ENCODE data around the gene ECEL1.

Gene ECEL1

GRCh38 chr2:232523682-232524597, 36.3 kb upstream of the ECEL1 start:
- peak in 1 of 3 experiments; percentile 19 for DNase-seq (ENCODE audit: low read depth in 2 of 3, low spot score in 2 of 3)

- DNase-seq (ENCODE audit: low read depth in 2 of 3, low spot score in 2 of 3), result no peak
These were observed 35.7 kb upstream of the ECEL1 start for GRCh38 chr2:232523402-232523681.

- DNase-seq (ENCODE audit: low read depth in 2 of 3, low spot score in 2 of 3), result no peak
These were observed 35.2 kb upstream of the ECEL1 start for GRCh38 chr2:232522623-232523401.

- DNase-seq (ENCODE audit: low read depth in 2 of 3, low spot score in 2 of 3), result peak; percentile 32 to 68 (median 66)
These were observed 34.5 kb upstream of the ECEL1 start for GRCh38 chr2:232521959-232522622.

GRCh38 chr2:232521098-232521497, 33.5 kb upstream of the ECEL1 start:
- no peak for DNase-seq (ENCODE audit: low read depth in 2 of 3, low spot score in 2 of 3)

GRCh38 chr2:232520489-232520888, 32.9 kb upstream of the ECEL1 start:
- DNase-seq (ENCODE audit: low read depth in 2 of 3, low spot score in 2 of 3), result no peak

GRCh38 chr2:232519581-232520438, 32.2 kb upstream of the ECEL1 start, which contains the start of gene PRSS56:
Gene PRSS56 (plus strand): TSS chr2:232520388. CDS start chr2:232520599, 211 bp downstream.
- DNase-seq (ENCODE audit: low read depth in 2 of 3, low spot score in 2 of 3), result no peak

GRCh38 chr2:232518844-232519243, 31.2 kb upstream of the ECEL1 start:
- DNase-seq (ENCODE audit: low read depth in 2 of 3, low spot score in 2 of 3), result no peak

- no peak for DNase-seq (ENCODE audit: low read depth in 2 of 3, low spot score in 2 of 3)
These were observed 28.9 kb upstream of the ECEL1 start for GRCh38 chr2:232516551-232516950.

GRCh38 chr2:232515639-232516038, 28.0 kb upstream of the ECEL1 start:
- DNase-seq (ENCODE audit: low read depth in 2 of 3, low spot score in 2 of 3), result no peak

GRCh38 chr2:232513353-232513752, 25.7 kb upstream of the ECEL1 start:
- no peak for DNase-seq (ENCODE audit: low read depth in 2 of 3, low spot score in 2 of 3)

GRCh38 chr2:232512602-232513001, 25.0 kb upstream of the ECEL1 start:
- DNase-seq (ENCODE audit: low read depth in 2 of 3, low spot score in 2 of 3), result no peak

GRCh38 chr2:232511336-232511890, 23.8 kb upstream of the ECEL1 start:
- DNase-seq (ENCODE audit: low read depth in 2 of 3, low spot score in 2 of 3), result no peak

- no peak for DNase-seq (ENCODE audit: low read depth in 2 of 3, low spot score in 2 of 3)
These were observed 20.6 kb upstream of the ECEL1 start for GRCh38 chr2:232508251-232508650.

- DNase-seq (ENCODE audit: low read depth in 2 of 3, low spot score in 2 of 3), result no peak
These were observed 19.1 kb upstream of the ECEL1 start for GRCh38 chr2:232506709-232507108.

- DNase-seq (ENCODE audit: low read depth in 2 of 3, low spot score in 2 of 3), result no peak
These were observed 18.2 kb upstream of the ECEL1 start for GRCh38 chr2:232505856-232506255.

GRCh38 chr2:232504438-232504837, 16.8 kb upstream of the ECEL1 start:
- no peak for DNase-seq (ENCODE audit: low read depth in 2 of 3, low spot score in 2 of 3)

GRCh38 chr2:232503809-232504323, 16.2 kb upstream of the ECEL1 start:
- DNase-seq (ENCODE audit: low read depth in 2 of 3, low spot score in 2 of 3), result no peak

- no peak for DNase-seq (ENCODE audit: low read depth in 2 of 3, low spot score in 2 of 3)
These were observed 15.5 kb upstream of the ECEL1 start for GRCh38 chr2:232502911-232503808.

All from activated CD8-positive, alpha-beta memory T cell treated with anti-CD3 and anti-CD28 coated beads for 48 hours (primary cell).